B cell (primary cell): Measurements from ENCODE around the gene PRDX3.

Experiments used
- CTCF ChIP-seq: fragments of 200-600 bp; IDR thresholded peaks from one replicate; pipeline ENCODE4 v1.8.0; 2022; ENCODE audit warnings: antibody characterized with exemption, mild to moderate bottlenecking
- EZH2 ChIP-seq: IDR thresholded peaks from 2 replicates; pipeline ENCODE4 v1.6.1; 2012; ENCODE audit warnings: borderline replicate concordance, low read depth, mild to moderate bottlenecking, moderate library complexity, low read length; ENCODE audit not compliant: insufficient read depth, poor library complexity, severe bottlenecking

- no peak for TF ChIP-seq CTCF
- TF ChIP-seq EZH2: no peak
These were observed 44.4 kb upstream of the PRDX3 start for GRCh38 chr10:119222966-119223386.
